DMS114 treated with DMSO at 0.1 percent for 48 hours (cell line): ENCODE data around the gene HCLS1.

Experiments
- DNase-seq: peaks from one replicate; lab custom pipeline; 2025; ENCODE audit not compliant: unreplicated experiment; lab: John Stamatoyannopoulos, UW

Gene HCLS1

DNA sequence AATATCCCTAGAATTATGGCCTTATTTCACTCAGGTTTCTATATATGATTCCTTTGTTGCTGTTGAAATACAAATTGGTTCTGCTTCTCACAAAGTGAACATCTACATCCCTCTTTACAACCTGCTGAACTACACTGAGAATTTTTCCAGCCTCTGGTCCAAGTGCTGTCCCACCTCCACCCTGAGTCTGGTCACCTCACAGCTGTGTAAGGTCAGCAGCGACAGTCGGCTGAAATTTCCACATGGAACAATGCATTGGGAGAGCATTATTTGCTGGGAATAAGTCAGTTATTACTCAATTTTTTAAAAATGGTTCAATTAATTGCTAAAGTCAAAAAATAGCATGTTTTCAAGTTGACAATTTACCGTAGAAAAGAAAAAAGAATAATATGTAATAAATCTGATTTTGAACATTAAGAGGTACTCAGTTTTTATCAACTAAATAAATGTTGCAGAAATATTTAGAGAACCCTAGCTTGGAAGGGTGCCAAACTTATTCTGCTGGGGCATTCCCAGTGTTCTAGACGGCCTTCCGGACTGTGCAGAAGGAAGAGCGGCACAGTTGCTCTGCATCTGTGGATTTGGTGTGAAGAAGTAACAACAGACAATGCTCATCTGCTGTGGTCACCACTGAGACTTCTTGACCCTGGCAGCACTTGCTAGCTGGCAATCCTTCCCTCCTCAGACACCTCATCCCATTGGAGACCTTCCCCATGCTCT, 1.8 kb downstream of the HCLS1 start:
- no peak for DNase-seq

DNA sequence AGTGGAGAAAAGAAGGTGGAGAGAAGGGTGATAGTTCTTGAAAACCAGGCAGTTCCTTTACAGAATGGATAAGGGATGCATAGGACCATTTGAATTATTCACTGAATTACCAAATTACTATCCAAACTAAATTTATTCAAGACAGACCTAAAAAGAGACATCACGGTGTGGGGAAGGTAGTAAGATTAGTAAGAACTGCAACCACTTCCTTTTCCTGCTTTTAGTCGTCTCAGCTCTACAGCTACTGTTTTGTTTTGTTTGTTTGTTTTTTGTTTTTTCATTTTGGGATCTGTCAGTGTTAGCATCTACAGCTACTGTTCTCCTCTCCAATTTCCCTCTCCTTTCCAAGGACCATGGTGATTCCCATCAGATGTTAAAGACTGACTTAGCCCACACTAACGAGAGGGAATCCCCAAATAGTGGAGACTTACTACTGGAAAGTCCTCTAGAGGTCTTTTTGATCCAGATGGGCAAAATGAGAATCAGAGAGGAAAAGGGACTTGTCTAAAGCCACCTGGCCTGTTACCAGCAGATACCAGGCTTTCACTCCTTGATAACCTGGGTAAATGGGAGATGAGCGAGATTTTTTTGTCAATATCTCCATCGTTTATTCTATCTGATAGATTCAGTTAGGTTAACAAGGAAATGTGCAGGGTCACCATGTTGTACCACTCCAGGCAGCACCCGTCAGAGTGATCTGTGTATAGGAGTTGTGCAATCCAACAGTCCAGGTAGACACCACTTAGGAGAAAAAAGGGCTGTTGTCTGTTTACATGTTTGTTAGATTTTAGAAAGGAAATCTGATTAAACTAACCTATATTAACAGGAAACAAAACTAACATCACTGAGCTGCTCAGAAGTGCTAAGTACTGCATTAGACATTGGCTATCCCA, 6.0 kb downstream of the HCLS1 start:
- no peak for DNase-seq

DNA sequence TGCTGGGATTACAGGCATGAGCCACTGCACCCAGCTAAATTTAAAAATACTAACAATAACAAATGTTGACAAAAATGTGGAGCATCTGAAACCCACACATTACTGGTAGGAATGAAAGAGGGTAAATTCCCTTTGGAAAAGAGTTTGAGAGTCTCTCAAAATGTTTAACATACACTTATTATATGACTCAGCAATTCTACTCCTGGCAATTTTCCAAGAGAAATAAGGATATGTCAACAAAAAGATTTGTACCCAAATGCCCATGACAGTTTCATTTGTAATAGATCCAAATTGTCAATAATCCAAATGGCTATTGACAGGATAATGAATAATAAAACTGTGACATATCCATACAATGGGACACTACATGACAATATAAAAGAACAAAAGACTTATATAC, 9.0 kb downstream of the HCLS1 start:
- DNase-seq, result no peak

DNA sequence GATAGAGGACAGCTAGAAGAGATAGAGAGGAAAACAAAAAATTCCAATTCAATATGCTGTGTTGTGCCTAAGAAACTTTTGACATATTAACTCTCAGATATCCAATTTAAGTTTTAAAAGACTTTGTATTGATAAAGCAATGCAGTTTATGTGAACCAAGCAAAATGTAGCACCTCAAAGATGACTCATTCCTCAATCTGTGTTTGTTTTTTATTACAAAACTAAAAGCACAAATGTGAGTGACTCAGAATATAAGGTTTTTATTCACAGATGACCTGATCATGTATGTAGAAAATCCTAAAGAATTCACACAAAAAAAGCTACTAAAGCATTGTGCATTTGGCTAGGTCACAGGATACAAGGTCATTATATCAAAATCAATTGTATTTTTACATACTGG, 11.1 kb downstream of the HCLS1 start:
- DNase-seq, result no peak

DNA sequence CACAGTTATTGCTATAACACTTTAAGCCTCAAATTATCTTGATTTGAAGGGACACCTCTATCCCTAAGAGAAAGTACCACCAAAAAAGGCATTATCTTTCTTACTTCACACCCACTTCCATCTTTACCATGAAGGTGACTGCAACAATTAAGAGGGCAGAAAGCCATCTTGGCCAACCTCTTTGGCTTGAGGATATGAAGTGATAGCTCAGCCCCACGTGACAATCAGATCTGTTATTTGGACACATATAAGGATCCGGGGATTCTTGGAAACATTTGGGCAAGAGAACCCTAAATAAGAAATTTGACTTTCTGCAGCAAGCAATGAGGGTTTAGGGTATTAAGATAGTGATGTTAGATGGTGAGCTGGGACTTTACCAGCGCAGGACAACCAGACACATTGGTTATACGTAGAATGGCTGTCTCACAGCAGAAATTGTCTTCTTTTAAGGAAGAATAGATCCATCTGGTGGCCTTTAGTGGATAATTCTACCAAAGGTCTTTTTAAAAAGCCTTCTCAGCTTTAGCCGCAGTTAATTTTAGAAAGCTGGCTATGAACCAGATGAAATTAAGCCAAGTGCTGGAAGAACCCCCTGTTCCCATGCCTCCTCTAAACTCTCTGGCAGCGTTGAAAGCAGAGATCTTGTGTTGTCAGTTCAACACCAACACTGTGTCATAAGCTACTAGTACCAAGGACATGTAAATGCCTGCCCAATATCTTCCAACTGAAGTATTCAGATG, 12.3 kb downstream of the HCLS1 start:
- DNase-seq, result no peak

DNA sequence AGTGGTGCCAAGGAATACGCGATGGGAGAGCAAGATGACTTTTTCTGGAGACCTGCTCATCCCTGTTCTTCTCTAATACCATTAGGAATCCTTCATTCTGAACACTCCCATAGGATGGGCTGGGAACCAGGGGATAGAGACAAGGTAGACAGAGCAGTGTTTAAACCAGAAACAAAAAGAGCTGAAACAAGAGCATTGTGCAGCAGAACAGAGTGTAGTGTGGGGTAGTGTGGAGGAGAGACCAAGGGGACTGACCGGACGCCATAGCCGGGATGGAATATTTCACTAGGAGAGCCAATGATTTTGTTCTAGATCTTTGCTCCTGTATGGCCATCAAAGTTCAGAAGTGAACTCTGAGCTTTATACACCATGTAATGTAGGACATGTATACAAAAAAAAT, 15.6 kb downstream of the HCLS1 start:
- DNase-seq, result no peak

DNA sequence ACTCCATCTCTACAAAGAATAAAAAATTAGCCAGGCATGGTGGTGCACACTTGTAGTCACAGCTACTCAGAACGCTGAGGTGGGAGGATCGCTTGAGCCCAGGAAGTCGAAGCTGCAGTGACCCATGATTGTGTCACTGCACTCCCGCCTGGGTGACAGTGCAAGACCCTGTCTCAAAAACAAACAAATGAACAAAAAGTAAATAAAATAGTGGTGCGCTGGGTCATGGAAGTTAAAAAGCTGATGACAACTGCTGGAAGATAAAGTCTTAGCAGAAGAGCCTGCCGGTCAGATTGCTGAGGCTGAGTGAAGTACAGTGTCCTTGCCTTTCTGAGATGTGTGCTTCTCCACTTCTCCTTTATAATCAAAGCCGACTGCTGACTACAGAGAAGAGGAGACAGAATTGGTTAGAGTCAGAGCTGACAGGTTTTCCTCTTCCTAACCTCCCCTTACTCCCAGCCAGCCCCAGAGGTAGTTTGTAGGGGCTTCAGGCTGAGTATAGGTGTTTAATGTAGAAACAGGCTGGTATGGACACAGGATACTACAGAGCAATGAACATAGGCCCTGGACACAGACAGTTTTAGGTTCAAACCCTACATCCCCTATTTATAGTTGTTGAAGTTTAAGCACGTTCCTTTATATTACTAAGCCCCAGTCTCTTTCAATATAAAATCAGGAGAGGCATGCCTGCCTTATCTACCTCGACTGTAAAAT, 17.9 kb downstream of the HCLS1 start:
- DNase-seq, result no peak

DNA sequence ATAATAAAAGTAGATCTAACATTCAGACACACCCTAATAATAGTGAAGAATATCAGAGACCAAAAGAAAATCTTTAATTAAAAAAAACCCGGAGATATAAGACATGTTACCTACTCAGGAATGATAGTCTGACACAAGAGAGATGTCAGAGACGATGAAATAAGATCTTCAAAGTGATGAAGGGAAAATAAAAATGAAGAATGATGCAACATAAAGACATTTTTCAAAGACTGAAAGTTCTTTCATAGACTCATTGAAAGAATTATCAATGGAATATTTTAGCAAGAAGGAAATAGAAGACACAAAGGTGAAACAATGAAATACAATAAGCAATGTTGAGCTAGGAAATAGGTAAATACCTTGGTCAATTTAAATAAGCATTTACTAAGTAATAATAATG, 19.6 kb downstream of the HCLS1 start:
- DNase-seq, result no peak

DNA sequence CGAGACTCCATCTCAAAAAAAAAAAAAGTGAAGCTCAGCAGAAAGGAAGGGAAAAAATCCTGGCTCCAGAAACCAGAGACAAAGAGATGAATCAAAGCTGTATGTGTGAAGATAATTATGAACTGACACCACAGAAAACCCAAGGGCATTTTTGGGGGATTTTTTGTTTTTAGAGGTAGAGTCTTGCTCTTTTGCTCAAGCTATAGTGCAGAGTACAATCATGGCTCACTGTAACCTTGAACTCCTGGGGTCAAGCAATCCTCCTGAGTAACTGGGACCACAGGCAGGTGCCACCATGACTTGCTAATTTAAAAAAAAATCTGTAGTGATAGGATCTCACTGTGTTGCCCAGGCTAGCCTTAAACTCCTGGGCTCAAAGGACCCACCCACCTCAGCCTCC, 22.8 kb downstream of the HCLS1 start:
- DNase-seq, result no peak

DNA sequence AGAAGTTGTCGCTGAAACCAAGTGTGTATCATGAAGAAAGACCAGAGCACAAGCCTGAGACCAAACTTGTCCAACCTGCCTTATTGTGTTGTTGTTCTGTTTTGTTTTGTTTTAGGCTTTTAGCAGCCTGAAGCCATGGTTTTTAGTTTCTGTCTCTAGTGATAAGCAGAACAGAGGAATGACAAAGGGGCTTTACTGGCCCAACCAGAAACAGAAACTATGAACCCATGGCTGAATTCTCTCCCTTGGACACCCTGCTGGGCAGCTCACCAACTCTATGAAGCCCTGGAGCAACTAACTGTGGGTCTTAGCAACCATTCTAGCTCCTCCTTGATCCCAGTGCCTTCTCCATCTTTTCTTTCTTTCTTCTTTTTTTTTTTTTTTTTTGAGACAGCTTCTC, 30.3 kb downstream of the HCLS1 start:
- DNase-seq, result no peak

DNA sequence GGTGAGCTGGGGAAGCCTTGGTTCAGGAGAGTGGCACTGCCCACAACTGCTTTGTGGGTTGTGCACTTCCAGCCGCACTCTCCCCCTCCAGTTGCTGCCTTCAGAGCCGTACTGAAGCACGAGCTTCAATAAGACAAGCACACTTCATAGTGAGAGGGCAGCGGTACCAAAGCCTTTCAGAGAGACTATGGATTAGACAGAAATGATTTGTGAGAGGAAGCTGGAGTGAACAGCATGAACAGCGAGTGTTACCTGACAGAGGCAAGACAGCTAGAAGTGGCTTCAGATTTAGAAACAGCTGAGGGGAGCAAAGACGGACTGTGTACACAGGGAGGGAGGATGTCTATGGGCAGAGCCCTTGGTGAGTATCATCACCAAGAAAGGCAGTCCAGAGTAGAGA, 31.1 kb downstream of the HCLS1 start:
- DNase-seq, result no peak

DNA sequence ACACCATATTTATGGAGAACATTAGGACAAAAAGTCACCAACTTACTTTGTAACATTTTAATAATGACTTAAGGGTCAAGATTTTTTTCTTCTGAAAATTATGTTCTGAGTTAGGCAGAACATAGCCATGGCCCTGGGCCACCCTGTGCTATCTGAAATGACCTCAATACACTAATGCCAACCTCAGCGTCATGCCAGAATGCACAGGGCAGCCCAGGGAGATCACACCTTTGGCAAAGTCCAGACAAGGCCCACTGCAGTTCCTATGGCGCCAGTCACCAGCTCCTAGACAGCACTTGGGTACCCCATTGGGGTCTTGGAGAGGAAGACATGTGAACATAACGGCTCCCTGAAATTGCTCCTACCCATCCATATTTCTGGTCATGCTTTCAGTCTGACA, 33.1 kb downstream of the HCLS1 start:
- no peak for DNase-seq

DNA sequence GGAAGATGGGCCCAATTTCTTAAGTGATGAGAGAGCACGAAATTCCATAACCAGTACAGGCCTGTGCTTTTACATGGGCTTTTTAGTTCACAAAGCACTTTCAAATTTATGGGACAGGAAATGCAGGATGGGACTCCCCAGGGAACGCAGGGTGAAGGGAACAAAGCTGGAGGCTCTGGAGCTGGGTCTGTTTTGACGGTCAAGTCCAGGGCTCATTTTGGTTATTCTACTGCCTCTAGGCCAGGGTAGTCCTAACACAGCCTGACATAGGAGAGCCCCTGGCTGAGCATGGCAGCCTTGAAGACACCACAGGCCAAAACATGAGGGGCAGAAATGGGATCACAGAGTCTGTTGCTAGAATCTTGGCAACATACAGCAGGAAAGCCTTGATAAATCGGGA, 33.5 kb downstream of the HCLS1 start:
- DNase-seq, result no peak

DNA sequence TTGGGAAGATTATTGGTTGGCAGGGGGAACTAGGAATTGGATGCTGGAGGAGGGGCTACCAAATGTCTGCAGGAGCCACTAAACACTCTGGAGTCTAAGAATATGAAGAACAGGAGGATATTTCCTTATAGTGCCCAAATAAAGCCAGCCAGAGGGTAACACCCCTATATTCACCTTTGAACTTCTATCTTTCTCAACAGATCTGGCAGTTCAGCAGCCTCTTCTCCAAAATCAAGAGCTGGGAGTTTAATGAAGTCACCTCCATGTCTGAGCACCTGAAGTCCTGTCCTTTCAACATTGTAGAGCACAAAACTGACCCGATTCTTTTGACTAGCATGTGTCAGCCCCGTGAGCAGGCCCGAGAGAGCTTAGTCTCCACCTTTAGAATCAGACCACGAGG, 34.2 kb downstream of the HCLS1 start:
- DNase-seq, result no peak

DNA sequence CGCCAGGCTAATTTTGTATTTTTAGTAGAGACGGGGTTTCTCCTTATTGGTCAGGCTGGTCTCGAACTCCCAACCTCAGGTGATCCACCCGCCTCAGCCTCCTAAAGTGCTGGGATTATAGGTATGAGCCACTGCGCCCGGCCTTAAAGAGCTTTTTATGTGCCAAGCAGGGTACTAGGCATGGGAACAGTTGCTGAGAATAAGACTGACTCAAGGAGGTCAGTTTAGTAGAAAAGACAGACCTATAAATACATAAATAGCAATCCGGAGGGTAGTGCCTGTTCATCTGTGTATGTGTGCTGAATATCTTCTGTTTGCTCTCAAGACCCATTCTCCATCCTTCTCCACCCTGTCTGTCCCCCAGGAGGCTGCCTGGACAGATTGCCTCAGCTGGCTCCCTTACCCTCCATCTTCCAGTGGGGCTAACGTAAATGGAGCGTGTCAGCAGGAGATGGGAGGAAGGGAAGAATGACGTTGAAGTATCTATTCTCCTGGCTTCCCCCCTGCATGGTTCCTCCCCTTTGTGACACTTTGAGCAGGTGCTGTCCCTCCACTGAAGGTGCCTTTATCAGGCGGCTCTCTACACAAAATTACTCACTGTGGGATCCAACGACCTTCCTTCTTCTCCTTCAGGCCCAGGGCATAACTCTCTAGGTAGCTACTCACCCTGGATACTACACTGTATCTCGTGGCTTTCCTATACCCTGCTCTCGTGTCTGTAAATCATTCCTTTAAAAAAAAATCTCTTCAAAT, 36.4 kb downstream of the HCLS1 start:
- no peak for DNase-seq

DNA sequence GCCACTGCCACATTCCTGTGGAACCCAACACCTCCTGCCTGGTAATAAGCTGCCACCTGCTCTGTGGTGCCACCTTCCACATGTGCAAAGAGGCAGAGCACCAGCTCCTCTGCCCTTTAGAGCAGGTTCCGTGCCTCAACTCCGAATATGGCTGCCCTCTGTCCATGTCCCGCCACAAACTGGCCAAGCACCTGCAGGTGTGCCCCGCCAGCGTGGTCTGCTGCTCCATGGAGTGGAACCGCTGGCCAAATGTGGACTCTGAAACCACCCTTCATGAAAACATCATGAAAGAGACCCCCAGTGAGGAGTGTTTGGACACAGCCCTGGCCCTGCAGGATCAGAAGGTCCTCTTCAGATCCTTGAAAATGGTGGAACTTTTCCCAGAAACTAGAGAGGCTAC, 39.2 kb downstream of the HCLS1 start:
- no peak for DNase-seq

DNA sequence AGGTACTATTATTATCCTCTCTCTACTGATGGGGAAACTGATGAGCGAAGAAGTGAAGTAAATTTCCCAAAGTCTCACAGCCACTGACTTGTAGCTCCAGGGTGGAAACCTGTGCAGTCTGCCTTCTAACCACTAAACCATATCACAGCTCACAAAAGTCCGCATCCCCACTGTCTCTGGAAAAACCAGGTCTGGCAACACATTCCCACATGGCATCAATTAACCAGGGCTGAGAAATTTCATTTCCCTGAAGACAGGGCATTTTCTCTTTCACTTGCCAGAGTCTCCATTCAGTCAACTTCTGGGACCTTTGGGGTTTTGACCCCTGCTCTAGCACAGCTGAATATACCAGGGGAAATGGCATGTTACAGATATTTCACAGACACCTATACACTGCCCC, 41.0 kb downstream of the HCLS1 start:
- no peak for DNase-seq

DNA sequence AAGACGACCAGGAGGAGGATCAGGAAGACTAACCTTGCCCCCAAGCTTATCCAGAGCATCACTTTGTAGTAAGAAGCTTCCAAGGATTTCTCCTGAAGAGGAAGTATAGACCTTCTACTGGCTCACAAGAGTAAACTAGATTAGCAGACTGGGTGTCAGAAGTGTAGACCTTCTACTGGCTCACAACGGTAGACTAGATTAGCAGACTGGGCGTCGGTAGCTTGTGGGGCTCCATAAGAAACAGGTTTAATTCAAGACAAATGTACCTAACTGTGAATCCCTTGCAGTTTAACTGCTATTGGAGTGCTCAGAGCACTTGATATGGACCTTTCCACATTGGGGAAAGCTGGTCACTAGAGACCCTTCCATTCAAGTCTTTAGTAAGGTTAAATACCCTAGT, 54.6 kb downstream of the HCLS1 start:
- DNase-seq, result no peak

DNA sequence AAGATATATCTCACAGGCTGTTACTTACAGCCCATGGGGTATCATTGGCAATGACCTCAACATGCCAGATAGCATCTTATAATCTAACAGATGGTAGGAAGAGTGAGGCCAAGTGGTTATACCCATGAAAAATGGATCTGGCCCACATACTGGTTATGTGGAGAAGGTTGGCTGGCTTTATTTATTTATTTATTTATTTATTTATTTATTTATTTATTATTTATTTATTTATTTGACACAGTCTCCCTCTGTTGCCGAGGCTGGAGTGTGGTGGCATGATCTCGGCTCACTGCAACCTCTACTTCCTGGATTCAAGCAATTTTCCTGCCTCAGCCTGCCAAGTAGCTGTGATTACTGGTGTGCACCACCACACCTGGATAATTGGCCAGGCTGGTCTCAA, 55.9 kb downstream of the HCLS1 start:
- no peak for DNase-seq

DNA sequence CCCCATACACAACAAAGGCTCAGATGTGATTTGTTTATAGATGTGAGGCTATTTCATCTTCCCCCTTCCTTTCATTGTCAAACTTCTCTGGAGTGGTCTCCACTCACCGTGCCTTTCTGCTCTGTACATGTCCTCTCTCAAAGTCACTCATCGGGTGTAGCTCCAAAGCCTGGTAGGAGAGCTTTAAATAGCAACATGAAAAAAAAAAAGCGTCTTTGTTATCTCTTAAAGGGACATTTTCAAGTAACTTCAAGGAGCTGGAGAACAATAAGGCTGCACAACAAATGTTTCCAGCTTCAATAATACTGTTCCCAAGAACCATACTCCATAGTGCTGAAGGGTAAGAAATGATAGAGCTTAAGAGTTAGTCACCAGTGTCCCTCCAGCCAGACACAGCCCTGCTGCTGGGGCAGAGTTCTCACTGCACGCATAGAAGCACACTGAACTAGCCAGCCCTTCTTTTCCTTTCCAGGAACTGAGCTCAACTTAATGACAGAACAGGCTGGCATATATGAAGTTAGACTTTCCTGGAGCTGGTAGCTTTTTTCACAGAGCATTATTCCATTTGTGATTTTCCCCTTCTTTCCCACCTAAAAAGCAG, 59.4 kb downstream of the HCLS1 start:
- no peak for DNase-seq
